SU-DHL-6 (cell line): ENCODE data around the gene SYNGR4.
"Not testable (repeated sequence)": the region's sequence is repeated elsewhere in the genome, so short reads cannot be mapped to it uniquely, and the experiment has no call there.

Source experiments
- H2AFZ ChIP-seq: fragments of 200-600 bp; sonication (generic); 2 replicates; pipeline ENCODE4 v1.6.1; 2014; ENCODE audit warnings: low read depth, mild to moderate bottlenecking, moderate library complexity, mixed read lengths, antibody characterized with exemption, low read length; ENCODE audit not compliant: severe bottlenecking
- H3F3A ChIP-seq: fragments of 200-600 bp; shearing (Covaris generic); 2 replicates; pipeline ENCODE4 v1.6.0; 2016; ENCODE audit warnings: antibody characterized with exemption, mild to moderate bottlenecking; ENCODE audit not compliant: insufficient read depth
- H3K27ac ChIP-seq: fragments of 200-600 bp; sonication (generic); 2 replicates; pipeline ENCODE4 v1.5.1; 2016; ENCODE audit warnings: low read depth, mild to moderate bottlenecking, low read length, moderate library complexity, mixed read lengths
- H3K27me3 ChIP-seq: fragments of 200-600 bp; sonication (generic), shearing (Covaris generic); 2 replicates; pipeline ENCODE4 v1.6.0; 2014; ENCODE audit warnings: mild to moderate bottlenecking, low read length
- H3K36me3 ChIP-seq: fragments of 200-600 bp; sonication (generic); 2 replicates; pipeline ENCODE4 v1.6.1; 2014; ENCODE audit warnings: mild to moderate bottlenecking, low read length, mixed read lengths
- H3K4me2 ChIP-seq: fragments of 300-600, 200-600 bp; shearing (Covaris generic), sonication (generic); 2 replicates; pipeline ENCODE4 v1.6.0; 2014; ENCODE audit warnings: low read length, low read depth, mild to moderate bottlenecking; ENCODE audit not compliant: poor library complexity, severe bottlenecking
- H3K4me3 ChIP-seq: fragments of 200-600 bp; sonication (generic); 2 replicates; pipeline ENCODE4 v1.5.1; 2014; ENCODE audit warnings: antibody characterized with exemption, low read length, mild to moderate bottlenecking, mixed read lengths; ENCODE audit not compliant: insufficient read depth, poor library complexity, severe bottlenecking
- H3K79me2 ChIP-seq: fragments of 200-600 bp; sonication (generic); 2 replicates; pipeline ENCODE4 v1.6.1; 2014; ENCODE audit warnings: mild to moderate bottlenecking, low read length, moderate library complexity; ENCODE audit not compliant: insufficient read depth
- H3K9ac ChIP-seq: fragments of 200-600 bp; sonication (generic); 2 replicates; pipeline ENCODE4 v1.7.0; 2014; ENCODE audit warnings: mild to moderate bottlenecking, low read length
- H3K9me2 ChIP-seq: fragments of 200-600 bp; sonication (generic); replicated peaks from 2 replicates; pipeline ENCODE4 v1.6.1; 2014; ENCODE audit warnings: low read length; ENCODE audit not compliant: insufficient read depth
- H3K9me3 ChIP-seq: fragments of 200-600 bp; sonication (generic); 2 replicates; pipeline ENCODE4 v1.6.1; 2014; ENCODE audit warnings: low read length, mixed read lengths; ENCODE audit not compliant: insufficient read depth
- H4K20me1 ChIP-seq: fragments of 200-600 bp; sonication (generic); 2 replicates; pipeline ENCODE4 v1.6.1; 2014; ENCODE audit warnings: low read depth, mild to moderate bottlenecking, antibody characterized with exemption, low read length, moderate library complexity, mixed read lengths
- CTCF ChIP-seq: fragments of 200-600 bp; sonication (generic); IDR thresholded peaks from one replicate; pipeline ENCODE4 v1.5.1; 2017; ENCODE audit warnings: antibody characterized with exemption, mild to moderate bottlenecking, low read length, moderate library complexity; ENCODE audit not compliant: insufficient read depth, poor library complexity, severe bottlenecking
- EZH2phosphoT487 ChIP-seq: fragments of 200-600 bp; sonication (generic), shearing (Covaris generic); conservative IDR thresholded peaks from 2 replicates; pipeline ENCODE4 v1.6.1; 2018; ENCODE audit warnings: mild to moderate bottlenecking, antibody characterized with exemption, low read length, moderate library complexity, mixed read lengths

The SYNGR4 gene

GRCh38 chr19:48390188-48391099 is 26.3 kb downstream of the SYNGR4 start:
- Histone ChIP-seq H2AFZ (peak overlapping the region; percentile 74), H3K9ac (peak overlapping the region; percentile 89), H3K4me3 (peak overlapping the region; percentile 95), H3K79me2 (peaks cover 3% of the 10 kb centered on the region; the same call in 1 of the 2 replicates), H4K20me1 (no peaks in the 10 kb centered on the region), H3F3A (no peaks in the 10 kb centered on the region), H3K4me2 (peak overlapping the region; percentile 81), H3K27me3 (no peaks in the 10 kb centered on the region), H3K9me2 (no peaks in the 10 kb centered on the region), H3K9me3 (no peaks in the 10 kb centered on the region), H3K36me3 (peaks cover 4% of the 10 kb centered on the region; the same call in 1 of the 2 replicates), H3K27ac (peak overlapping the region; percentile 53)
- TF ChIP-seq EZH2phosphoT487, result no peak
- peak; percentile 16 for TF ChIP-seq CTCF

- Histone ChIP-seq H3K79me2 (peaks cover 3% of the 10 kb centered on the region; the same call in 1 of the 2 replicates), H3K4me2 (peak within 1 kb of the TSS; percentile 81), H3K9me2 (no peaks in the 10 kb centered on the region), H3K27me3 (no peaks in the 10 kb centered on the region), H3K9me3 (no peaks in the 10 kb centered on the region), H2AFZ (peak within 1 kb of the TSS; percentile 74), H4K20me1 (no peaks in the 10 kb centered on the region), H3K9ac (peak within 1 kb of the TSS; percentile 89), H3F3A (no peaks in the 10 kb centered on the region), H3K4me3 (peak within 1 kb of the TSS; percentile 95), H3K36me3 (peaks cover 4% of the 10 kb centered on the region; the same call in 1 of the 2 replicates), H3K27ac (peak within 1 kb of the TSS; percentile 53)
- TF ChIP-seq CTCF (peak; percentile 89), EZH2phosphoT487 (no peak)
These were observed 27.2 kb downstream of the SYNGR4 start, which contains the start of gene KDELR1 for GRCh38 chr19:48391100-48392005. KDELR1 (minus strand) TSS chr19:48391551; CDS start chr19:48391358, 193 bp downstream.

GRCh38 chr19:48392006-48392344 is 27.8 kb downstream of the SYNGR4 start:
- not testable (repeated sequence) for H3K27ac ChIP-seq, H3K9me3 ChIP-seq, H2AFZ ChIP-seq, H3F3A ChIP-seq, H3K4me3 ChIP-seq, H3K27me3 ChIP-seq, H3K9me2 ChIP-seq, H3K79me2 ChIP-seq, H3K36me3 ChIP-seq, H4K20me1 ChIP-seq
- Histone ChIP-seq H3K9ac (peak overlapping the region; percentile 89; the same call in 1 of the 2 replicates), H3K4me2 (peak overlapping the region; percentile 81)
